ENCODE results near the gene FOXD1. TPM values are rescaled to one million over a fixed set of nuclear protein-coding genes. Genes with fewer than 3 reads are reported as not detected.

Gene FOXD1
- total and polyA plus RNA-seq, 2 donors (not counting 3 experiments of a cell fraction or from before 2014, with no cell fraction given) = 0.06 to 0.20 TPM

GRCh38 chr5:73464016-73464745 is 15.6 kb upstream of the FOXD1 start:
- Histone ChIP-seq H4K20me1 (replicated peaks; ENCODE audit: control insufficient read depth, extremely low read depth, insufficient read depth, low read length) (no peaks in the 10 kb centered on the region), H3K4me3 (replicated peaks in 1 of 3; ENCODE audit: insufficient read depth in 1 of 3, low read depth in 1 of 3, low read length in 3 of 3) (no peak overlapping the region), H3K36me3 (ENCODE audit: control insufficient read depth in 2 of 2, extremely low read depth in 1 of 2, insufficient read depth in 2 of 2, low read length in 2 of 2) (no peaks in the 10 kb centered on the region), H3K9ac (replicated peaks; ENCODE audit: extremely low read depth, insufficient read depth, low read length) (peak overlapping the region; percentile 2), H3K9me1 (replicated peaks; ENCODE audit: control insufficient read depth, extremely low read depth, insufficient read depth, low read length) (no peaks in the 10 kb centered on the region), H3K79me2 (ENCODE audit: control insufficient read depth, insufficient read depth, low read length) (no peaks in the 10 kb centered on the region), H3K9me3 (replicated peaks; ENCODE audit: control insufficient read depth, insufficient read depth, low read length) (no peaks in the 10 kb centered on the region), H3K4me2 (ENCODE audit: insufficient read depth, low read length) (no peak overlapping the region), H3K4me1 (ENCODE audit: control insufficient read depth, extremely low read depth, insufficient read depth, low read length) (no peaks in the 10 kb centered on the region), H2AFZ (ENCODE audit: low read depth, low read length) (no peak overlapping the region), H3K27ac (ENCODE audit: insufficient read depth, low read depth, low read length) (no peak overlapping the region), H3K27me3 (ENCODE audit: control insufficient read depth in 2 of 2, insufficient read depth in 2 of 2, low read length in 2 of 2) (peaks cover 37 to 53% of the 10 kb centered on the region in 2 experiments)
- dilution Hi-C loops (cut with MboI; ENCODE audit: extremely low pct_ligation_motif_present, low sequenced_read_pairs) = no loop called here
- FAIRE-seq = peak; percentile 89
- TF ChIP-seq JUN (IDR thresholded peaks at IDR 0.05; ENCODE audit: borderline replicate concordance, insufficient read depth, insufficient read length, low read depth) = peak; percentile 59
- no peak for TF ChIP-seq MAX (IDR thresholded peaks at IDR 0.05; ENCODE audit: insufficient read depth, insufficient read length)
- BruUV-seq (replicated peaks) = no TSS peak
- DNase-seq (ENCODE audit: low read depth, low spot score) = peak; percentile 94
- intact Hi-C loops (cut with micrococcal nuclease) = loop anchor here (1.0 kb wide), 1 partner anchor 34 kb away; the partner anchor contains the start of gene BTF3
- CTCF ChIA-PET = interaction anchor here (0.7 to 2.4 kb wide), 7 partner anchors 9 to 248 kb away, joined by 3 to 25 read pairs (median 6); partner anchors contain the start of gene FOXD1
- POLR2A ChIA-PET = interaction anchor here (0.6 kb wide), 1 partner anchor 298 kb away, joined by 7 read pairs; no protein-coding TSS in a partner anchor

GRCh38 chr5:73460133-73460532 is 11.6 kb upstream of the FOXD1 start:
- ChIA-PET CTCF (interaction anchor here (1.2 to 2.0 kb wide), 2 partner anchors 9 to 244 kb away, joined by 3 to 8 read pairs; no protein-coding TSS in a partner anchor), POLR2A (no interaction called here)
- no peaks in the 10 kb centered on the region for H3K36me3 ChIP-seq (ENCODE audit: control insufficient read depth in 2 of 2, extremely low read depth in 1 of 2, insufficient read depth in 2 of 2, low read length in 2 of 2)
- BruUV-seq (replicated peaks) = no TSS peak
- TF ChIP-seq FOS (IDR thresholded peaks at IDR 0.05; ENCODE audit: borderline replicate concordance, insufficient read depth, low read length) = no peak
- no peak for TF ChIP-seq POLR2A (IDR thresholded peaks at IDR 0.05; ENCODE audit: low read depth, low read length)
- no peak for TF ChIP-seq MAX (IDR thresholded peaks at IDR 0.05; ENCODE audit: insufficient read depth, insufficient read length)
- TF ChIP-seq JUN (IDR thresholded peaks at IDR 0.05; ENCODE audit: borderline replicate concordance, insufficient read depth, insufficient read length, low read depth) = no peak
- no peak for TF ChIP-seq GATA2 (IDR thresholded peaks at IDR 0.05; ENCODE audit: insufficient read depth, insufficient read length, low read depth, low read length)
- TF ChIP-seq MYC (IDR thresholded peaks at IDR 0.05; ENCODE audit: low read depth, low read length) = no peak
- TF ChIP-seq POLR2AphosphoS5 (IDR thresholded peaks at IDR 0.05; ENCODE audit: insufficient read depth, low read depth, low read length) = no peak
- TF ChIP-seq EZH2 (IDR thresholded peaks at IDR 0.05; ENCODE audit: borderline replicate concordance, low read depth, low read length, severe bottlenecking) = no peak
- no peak for TF ChIP-seq CTCF (IDR thresholded peaks at IDR 0.05; ENCODE audit: extremely low read depth in 1 of 2, insufficient read depth in 1 of 2, low read depth in 1 of 2, low read length in 2 of 2)
- no peaks in the 10 kb centered on the region for H3K9me3 ChIP-seq (replicated peaks; ENCODE audit: control insufficient read depth, insufficient read depth, low read length)
- H3K9me1 ChIP-seq (replicated peaks; ENCODE audit: control insufficient read depth, extremely low read depth, insufficient read depth, low read length) = no peaks in the 10 kb centered on the region
- FAIRE-seq = no peak
- no peak overlapping the region for H3K9ac ChIP-seq (replicated peaks; ENCODE audit: extremely low read depth, insufficient read depth, low read length)
- no peak overlapping the region for H3K27ac ChIP-seq (ENCODE audit: insufficient read depth, low read depth, low read length)
- DNase-seq (ENCODE audit: low read depth, low spot score) = no peak
- H4K20me1 ChIP-seq (replicated peaks; ENCODE audit: control insufficient read depth, extremely low read depth, insufficient read depth, low read length) = no peaks in the 10 kb centered on the region
- no peak overlapping the region for H3K4me2 ChIP-seq (ENCODE audit: insufficient read depth, low read length)
- H3K4me3 ChIP-seq (replicated peaks in 1 of 3; ENCODE audit: insufficient read depth in 1 of 3, low read depth in 1 of 3, low read length in 3 of 3) = no peak overlapping the region
- H2AFZ ChIP-seq (ENCODE audit: low read depth, low read length) = no peak overlapping the region
- peaks cover 46 to 57% of the 10 kb centered on the region in 2 experiments for H3K27me3 ChIP-seq (ENCODE audit: control insufficient read depth in 2 of 2, insufficient read depth in 2 of 2, low read length in 2 of 2)
- dilution Hi-C loops (cut with MboI; ENCODE audit: extremely low pct_ligation_motif_present, low sequenced_read_pairs) = no loop called here
- H3K79me2 ChIP-seq (ENCODE audit: control insufficient read depth, insufficient read depth, low read length) = no peaks in the 10 kb centered on the region
- no peaks in the 10 kb centered on the region for H3K4me1 ChIP-seq (ENCODE audit: control insufficient read depth, extremely low read depth, insufficient read depth, low read length)
- intact Hi-C loops (cut with micrococcal nuclease) = no loop called here
